Uterus (tissue), 4 donors: Measurements from ENCODE around the gene NCAM1. TPM values are rescaled to one million over a fixed set of nuclear protein-coding genes. Genes with fewer than 3 reads are reported as not detected.

Experiments used
- DNase-seq, 2 donors: peaks; one replicate each; pipeline ENCODE4 v3.0.0-alpha.2; 2019 to 2020
- H3K27ac ChIP-seq, 2 donors: fragments of 200-600 bp; sonication (generic); 1 replicate in 1 of 2; 2 replicates in 1 of 2; pipeline ENCODE4 v1.5.1; 2016 to 2018
- H3K27me3 ChIP-seq, 2 donors: fragments of 200-600 bp; sonication (generic); one replicate each; pipeline ENCODE4 v1.5.1; 2018 to 2019; ENCODE audit warnings: control low read depth in 1 of 2
- H3K36me3 ChIP-seq, 2 donors: fragments of 200-600 bp; sonication (generic); one replicate each; pipeline ENCODE4 v1.5.1; 2019; ENCODE audit warnings: control low read depth in 1 of 2
- H3K4me1 ChIP-seq, 2 donors: fragments of 200-600 bp; sonication (generic); one replicate each; pipeline ENCODE4 v1.5.1; 2018 to 2019; ENCODE audit warnings: control low read depth in 1 of 2
- H3K4me3 ChIP-seq, 2 donors: fragments of 200-600 bp; sonication (generic); 1 replicate in 1 of 2; 2 replicates in 1 of 2; pipeline ENCODE4 v1.5.1; 2018 to 2019; ENCODE audit warnings: mild to moderate bottlenecking in 1 of 2
- H3K9me3 ChIP-seq, 2 donors: fragments of 200-600 bp; sonication (generic); one replicate each; pipeline ENCODE4 v1.5.1; 2019; ENCODE audit warnings: control low read depth in 1 of 2
- POLR2A ChIP-seq, 2 donors: fragments of 450-650 bp; IDR thresholded peaks; one replicate each; pipeline ENCODE4 v1.6.1; 2016; ENCODE audit warnings: antibody characterized with exemption in 2 of 2, mild to moderate bottlenecking in 1 of 2, moderate library complexity in 1 of 2
- intact Hi-C: fragments of 100-400 bp; cut with DNase I; formaldehyde crosslinking; loops from one replicate; pipeline ENCODE4 v1.15.1; 2023; ENCODE audit warnings: low total_unique reads
- total RNA-seq, 4 donors: library from RNA; depleted of rRNA in 3 of 4; stranded (reverse); fragments of >200 nt in 3 of 4; gene quantifications; one replicate each; pipeline versions ENCODE4 v1.1.0 to v1.2.4, GENCODE V29; 2014 to 2023
- TF ChIP-seq, protein P1 (sequence below), 4 experiments: fragments of 200-600 bp in 2 of 4; fragments of 450-650 bp in 2 of 4; sonication (generic) in 2 of 4; IDR thresholded peaks; one replicate each; pipeline ENCODE4 v1.5.1; 2016 to 2019; ENCODE audit warnings: antibody characterized with exemption in 4 of 4, mild to moderate bottlenecking in 2 of 4, moderate library complexity in 1 of 4
- donor health status: DM: yes; HTN: yes; CAD: no.

Gene NCAM1
- total RNA-seq, 4 donors from 2014 or later: 54.4 to 210 (median 171) TPM

DNA sequence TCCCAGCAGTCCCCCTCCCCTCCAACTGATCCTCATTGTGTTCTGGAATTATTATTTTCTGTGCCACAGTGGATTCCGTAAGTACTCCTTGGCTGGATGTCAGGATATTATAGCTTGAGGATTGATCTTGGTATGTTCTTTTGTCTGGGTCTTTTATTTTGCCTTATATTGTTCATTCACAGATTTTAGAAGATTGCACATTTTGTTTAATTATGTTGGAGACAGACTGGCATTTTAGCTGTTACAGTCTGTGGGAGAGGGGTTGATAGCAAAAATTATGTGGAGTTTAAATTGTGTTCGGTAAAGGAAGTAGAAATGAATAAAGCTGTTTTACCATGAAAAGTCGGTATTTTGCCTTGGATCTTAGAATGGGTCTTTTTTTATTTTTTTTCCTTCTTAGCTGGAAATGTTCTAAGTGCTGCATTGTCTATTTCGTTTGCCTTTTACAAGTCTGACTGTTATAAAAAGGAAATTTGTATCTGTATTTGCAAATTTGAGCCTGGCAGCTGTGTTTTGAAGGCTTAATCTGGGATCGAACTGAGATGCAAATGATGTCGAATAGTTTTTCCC lies 211.2 kb downstream of the NCAM1 start:
- no peak overlapping the region for H3K4me3 ChIP-seq
- no peaks in the 10 kb centered on the region for H3K9me3 ChIP-seq
- no peak overlapping the region for H3K27ac ChIP-seq
- TF ChIP-seq, protein P1, sequence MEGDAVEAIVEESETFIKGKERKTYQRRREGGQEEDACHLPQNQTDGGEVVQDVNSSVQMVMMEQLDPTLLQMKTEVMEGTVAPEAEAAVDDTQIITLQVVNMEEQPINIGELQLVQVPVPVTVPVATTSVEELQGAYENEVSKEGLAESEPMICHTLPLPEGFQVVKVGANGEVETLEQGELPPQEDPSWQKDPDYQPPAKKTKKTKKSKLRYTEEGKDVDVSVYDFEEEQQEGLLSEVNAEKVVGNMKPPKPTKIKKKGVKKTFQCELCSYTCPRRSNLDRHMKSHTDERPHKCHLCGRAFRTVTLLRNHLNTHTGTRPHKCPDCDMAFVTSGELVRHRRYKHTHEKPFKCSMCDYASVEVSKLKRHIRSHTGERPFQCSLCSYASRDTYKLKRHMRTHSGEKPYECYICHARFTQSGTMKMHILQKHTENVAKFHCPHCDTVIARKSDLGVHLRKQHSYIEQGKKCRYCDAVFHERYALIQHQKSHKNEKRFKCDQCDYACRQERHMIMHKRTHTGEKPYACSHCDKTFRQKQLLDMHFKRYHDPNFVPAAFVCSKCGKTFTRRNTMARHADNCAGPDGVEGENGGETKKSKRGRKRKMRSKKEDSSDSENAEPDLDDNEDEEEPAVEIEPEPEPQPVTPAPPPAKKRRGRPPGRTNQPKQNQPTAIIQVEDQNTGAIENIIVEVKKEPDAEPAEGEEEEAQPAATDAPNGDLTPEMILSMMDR (IDR thresholded peaks at IDR 0.05): no peak
- TF ChIP-seq POLR2A (IDR thresholded peaks at IDR 0.05): no peak
- intact Hi-C loops: no loop called here
- no peak for DNase-seq
- no peaks in the 10 kb centered on the region for H3K36me3 ChIP-seq
- H3K4me1 ChIP-seq: peaks cover 0 to 4% of the 10 kb centered on the region in 2 donors
- H3K27me3 ChIP-seq: no peaks in the 10 kb centered on the region

DNA sequence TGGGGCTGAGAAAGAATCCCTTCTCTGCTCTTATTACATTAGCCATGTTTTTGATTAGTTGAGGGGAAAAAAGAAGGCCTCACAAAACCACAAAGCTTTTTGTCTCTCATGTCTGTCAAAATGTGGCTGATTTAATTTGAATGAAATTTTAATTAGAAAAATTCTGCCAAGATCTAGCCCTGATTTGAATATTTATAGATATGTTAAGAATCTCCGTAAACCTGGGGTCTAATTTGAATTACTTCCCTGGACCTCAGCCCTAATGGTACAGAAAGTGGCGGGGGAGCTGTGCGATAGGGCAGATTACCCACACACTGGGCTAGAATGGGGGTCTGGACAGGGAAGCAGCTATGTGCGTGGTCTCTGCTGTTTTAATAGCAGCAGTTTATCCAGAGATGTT lies 211.9 kb downstream of the NCAM1 start:
- intact Hi-C loops: no loop called here
- Histone ChIP-seq H3K27me3 (no peaks in the 10 kb centered on the region), H3K4me3 (no peak overlapping the region), H3K4me1 (peaks cover 0 to 4% of the 10 kb centered on the region in 2 donors), H3K9me3 (no peaks in the 10 kb centered on the region), H3K36me3 (no peaks in the 10 kb centered on the region), H3K27ac (no peak overlapping the region)
- DNase-seq: no peak
- TF ChIP-seq, protein P1 (IDR thresholded peaks at IDR 0.05): no peak
- no peak for TF ChIP-seq POLR2A (IDR thresholded peaks at IDR 0.05)

DNA sequence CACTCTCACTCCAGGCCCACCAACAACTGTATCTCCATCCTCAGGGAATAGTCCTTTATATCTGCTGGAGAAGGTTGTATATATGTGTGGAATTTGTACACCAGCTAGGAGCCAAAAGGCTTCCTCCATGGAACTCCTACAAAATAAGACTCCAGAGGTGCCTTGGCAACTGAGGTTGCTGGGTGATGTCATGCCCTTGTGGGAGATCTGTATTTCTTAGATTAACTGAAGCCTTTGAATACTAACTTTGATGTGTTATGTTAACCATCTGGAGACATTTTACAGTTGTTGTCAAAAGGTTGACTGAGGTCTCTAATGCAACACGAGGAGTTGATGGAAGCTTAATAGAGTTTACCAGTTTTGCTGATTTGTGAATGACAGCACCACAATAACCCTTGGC lies 213.7 kb downstream of the NCAM1 start:
- H3K27me3 ChIP-seq: no peaks in the 10 kb centered on the region
- H3K9me3 ChIP-seq: no peaks in the 10 kb centered on the region
- no peak for DNase-seq
- H3K4me3 ChIP-seq: no peak overlapping the region
- TF ChIP-seq POLR2A (IDR thresholded peaks at IDR 0.05): no peak
- TF ChIP-seq, protein P1 (IDR thresholded peaks at IDR 0.05): no peak
- intact Hi-C loops: no loop called here
- H3K27ac ChIP-seq: no peak overlapping the region
- H3K4me1 ChIP-seq: peaks cover 0 to 4% of the 10 kb centered on the region in 2 donors
- no peaks in the 10 kb centered on the region for H3K36me3 ChIP-seq

DNA sequence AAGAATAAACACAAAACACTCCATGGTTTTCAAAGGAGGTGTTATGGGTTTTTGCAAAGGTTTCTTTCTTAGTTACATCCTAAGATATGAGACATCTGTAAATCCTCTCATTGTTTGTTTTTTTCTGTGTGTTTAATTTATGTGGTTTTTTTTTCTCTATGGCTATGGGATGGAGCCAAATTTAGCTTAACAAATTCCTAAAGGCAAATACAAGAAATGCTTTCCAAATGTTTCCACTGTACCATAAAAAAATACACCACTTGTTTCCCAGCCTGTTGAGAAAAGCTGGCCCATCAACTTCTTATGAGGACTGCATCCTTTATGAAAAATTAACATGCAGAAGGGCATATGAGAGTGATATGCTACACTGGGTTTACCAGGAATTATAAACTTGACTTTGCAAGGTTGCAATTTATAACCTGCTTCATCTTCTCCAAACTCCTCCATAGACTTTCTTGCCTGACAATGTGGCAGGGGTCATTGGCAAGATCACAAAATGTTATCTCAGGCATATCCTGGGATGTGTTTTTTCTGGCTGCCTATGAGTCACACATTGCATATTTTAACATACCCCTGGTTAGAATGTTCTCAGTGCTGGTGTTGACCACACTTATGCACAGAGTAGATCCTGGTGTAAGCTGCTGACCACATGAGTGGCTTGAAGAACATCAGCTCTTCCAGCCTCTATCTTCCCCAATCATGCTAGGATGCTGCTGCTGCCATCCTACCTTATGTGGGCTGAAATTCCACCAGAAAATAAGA lies 215.6 kb downstream of the NCAM1 start:
- H3K27me3 ChIP-seq: no peaks in the 10 kb centered on the region
- no peak overlapping the region for H3K4me3 ChIP-seq
- no peak for DNase-seq
- H3K4me1 ChIP-seq: peaks cover 0 to 4% of the 10 kb centered on the region in 2 donors
- intact Hi-C loops: no loop called here
- no peaks in the 10 kb centered on the region for H3K36me3 ChIP-seq
- H3K27ac ChIP-seq: peak overlapping the region in 1 of 2 donors; percentile 25
- H3K9me3 ChIP-seq: no peaks in the 10 kb centered on the region
- TF ChIP-seq POLR2A (IDR thresholded peaks at IDR 0.05): no peak
- TF ChIP-seq, protein P1 (IDR thresholded peaks at IDR 0.05): no peak

DNA sequence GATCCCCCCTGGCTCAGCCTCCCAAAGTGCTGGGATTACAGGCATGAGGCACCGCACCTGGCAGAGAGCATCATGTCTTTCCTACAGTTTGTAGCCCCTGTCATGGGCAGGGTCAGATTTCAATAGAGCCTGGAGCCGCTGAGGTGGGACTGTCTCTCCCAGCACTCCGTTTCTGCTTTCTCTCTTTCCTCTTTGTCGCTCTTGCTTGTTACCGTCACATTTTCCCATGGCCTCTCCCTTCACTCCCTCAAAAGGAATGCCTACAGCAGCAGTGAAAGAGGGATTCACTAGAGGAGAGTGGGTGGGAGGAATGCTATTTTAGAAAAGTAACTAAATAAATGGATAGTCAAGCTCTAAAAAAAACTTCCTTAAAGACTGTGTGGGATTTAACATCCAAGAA lies 216.5 kb downstream of the NCAM1 start:
- no peak for DNase-seq
- H3K36me3 ChIP-seq: no peaks in the 10 kb centered on the region
- intact Hi-C loops: no loop called here
- peak overlapping the region in 1 of 2 donors; percentile 25 for H3K27ac ChIP-seq
- TF ChIP-seq POLR2A (IDR thresholded peaks at IDR 0.05): no peak
- TF ChIP-seq, protein P1 (IDR thresholded peaks at IDR 0.05): no peak
- no peaks in the 10 kb centered on the region for H3K9me3 ChIP-seq
- peaks cover 0 to 4% of the 10 kb centered on the region in 2 donors for H3K4me1 ChIP-seq
- no peaks in the 10 kb centered on the region for H3K27me3 ChIP-seq
- no peak overlapping the region for H3K4me3 ChIP-seq
